PC-3 (cell line): ENCODE results near the gene B3GNT2.

ENCODE experiments used
- CTCF ChIP-seq: fragments of 300-600 bp; sonication (generic); conservative IDR thresholded peaks from 2 replicates; pipeline ENCODE4 v1.5.1; 2017; ENCODE audit warnings: antibody characterized with exemption, low read depth, mild to moderate bottlenecking, low read length
- EZH2 ChIP-seq: fragments of 300-600 bp; sonication (generic); IDR thresholded peaks from one replicate; pipeline ENCODE4 v1.6.1; 2017; ENCODE audit warnings: antibody characterized with exemption, mild to moderate bottlenecking, low read length; ENCODE audit not compliant: unreplicated experiment

GRCh38 chr2:62195421-62196277 lies at the start of gene B3GNT2:
- TF ChIP-seq CTCF, result no peak
- no peak for TF ChIP-seq EZH2
